HG02588 (cell line): ENCODE data around the gene ADRA2A.

Experiments
- ATAC-seq: cut with Tn5 transposase; IDR thresholded peaks from one replicate; pipeline ENCODE4 v1.9.1; 2021; ENCODE audit warnings: mild to moderate bottlenecking, moderate library complexity; ENCODE audit not compliant: unreplicated experiment

Gene ADRA2A

GRCh38 chr10:111083222-111084095 is 6.6 kb downstream of the ADRA2A start:
- no peak for ATAC-seq

- ATAC-seq = no peak
Observed at GRCh38 chr10:111084366-111085255, 7.8 kb downstream of the ADRA2A start.

- ATAC-seq = no peak
Observed at GRCh38 chr10:111085690-111086353, 9.0 kb downstream of the ADRA2A start.

- ATAC-seq = no peak
Observed at GRCh38 chr10:111086574-111086973, 9.7 kb downstream of the ADRA2A start.

GRCh38 chr10:111087331-111087756 is 10.5 kb downstream of the ADRA2A start:
- ATAC-seq = no peak

- ATAC-seq = no peak
Observed at GRCh38 chr10:111087968-111088505, 11.2 kb downstream of the ADRA2A start.

GRCh38 chr10:111089293-111089692 is 12.5 kb downstream of the ADRA2A start:
- no peak for ATAC-seq

- no peak for ATAC-seq
Observed at GRCh38 chr10:111091833-111092232, 15.0 kb downstream of the ADRA2A start.

- ATAC-seq = no peak
Observed at GRCh38 chr10:111093741-111094380, 17.0 kb downstream of the ADRA2A start.

- ATAC-seq = no peak
Observed at GRCh38 chr10:111098679-111099437, 22.0 kb downstream of the ADRA2A start.

GRCh38 chr10:111100198-111100597 is 23.4 kb downstream of the ADRA2A start:
- ATAC-seq = no peak

- ATAC-seq = no peak
Observed at GRCh38 chr10:111101796-111102195, 25.0 kb downstream of the ADRA2A start.

- no peak for ATAC-seq
Observed at GRCh38 chr10:111102359-111102837, 25.6 kb downstream of the ADRA2A start.

GRCh38 chr10:111103196-111103840 is 26.5 kb downstream of the ADRA2A start:
- ATAC-seq = no peak

GRCh38 chr10:111104811-111105210 is 28.0 kb downstream of the ADRA2A start:
- no peak for ATAC-seq

- no peak for ATAC-seq
Observed at GRCh38 chr10:111106081-111106480, 29.3 kb downstream of the ADRA2A start.

GRCh38 chr10:111107023-111107422 is 30.2 kb downstream of the ADRA2A start:
- ATAC-seq = no peak

- ATAC-seq = no peak
Observed at GRCh38 chr10:111107846-111108245, 31.0 kb downstream of the ADRA2A start.

GRCh38 chr10:111108441-111108840 is 31.6 kb downstream of the ADRA2A start:
- ATAC-seq = no peak
